ENCODE results near the gene TTLL9. TPM values are rescaled to one million over a fixed set of nuclear protein-coding genes. Genes with fewer than 3 reads are reported as not detected.

TTLL9 gene
- polyA plus RNA-seq, 1 of the 3 experiments (the other 2 are of a cell fraction): 0.23 TPM

- TF ChIP-seq USF2 (IDR thresholded peaks at IDR 0.05; ENCODE audit: borderline replicate concordance, low read depth, low read length): no peak
- no peak for TF ChIP-seq SIN3A (IDR thresholded peaks at IDR 0.05; ENCODE audit: borderline replicate concordance, low read depth, low read length)
- TF ChIP-seq TEAD4 (IDR thresholded peaks at IDR 0.05; ENCODE audit: borderline replicate concordance, insufficient read depth): no peak
- no peak for TF ChIP-seq RAD21 (IDR thresholded peaks at IDR 0.05; ENCODE audit: low read length)
- TF ChIP-seq USF1 (IDR thresholded peaks at IDR 0.05; ENCODE audit: borderline replicate concordance, low read depth): no peak
- no peak for TF ChIP-seq FOSL2 (IDR thresholded peaks at IDR 0.05; ENCODE audit: borderline replicate concordance, low read depth)
- no peak for TF ChIP-seq RXRA (IDR thresholded peaks at IDR 0.05; ENCODE audit: borderline replicate concordance, low read depth)
Measured at GRCh38 chr20:31824554-31825313, 45.7 kb upstream of the TTLL9 start (continued).

- DNase-seq: no peak
- H3K4me2 ChIP-seq: no peak overlapping the region
Measured at GRCh38 chr20:31826074-31826473, 44.4 kb upstream of the TTLL9 start.

GRCh38 chr20:31827059-31827458, 43.4 kb upstream of the TTLL9 start:
- ChIA-PET POLR2A (no interaction called here), CTCF (interaction anchor here (2.4 to 7.6 kb wide), 4 partner anchors 11 to 204 kb away, joined by 8 to 174 read pairs (median 39); partner anchors contain the start of gene FOXS1)
- Histone ChIP-seq H3K27me3 (ENCODE audit: insufficient read depth) (no peaks in the 10 kb centered on the region), H3K9ac (no peak overlapping the region), H3K9me3 (no peaks in the 10 kb centered on the region), H3K9me2 (no peaks in the 10 kb centered on the region), H3K27ac (ENCODE audit: low read depth in 2 of 2, low read length in 1 of 2) (no peak overlapping the region), H3K4me1 (ENCODE audit: control insufficient read depth in 1 of 2, insufficient read depth in 2 of 2, low read depth in 1 of 2, low read length in 1 of 2) (peaks cover 0 to 8% of the 10 kb centered on the region in 2 experiments; a peak in 1 of 4 replicates), H2AFZ (ENCODE audit: low read depth) (no peak overlapping the region), H3F3A (replicated peaks; ENCODE audit: insufficient read depth) (peaks cover 4% of the 10 kb centered on the region), H3K36me3 (replicated peaks in 1 of 2; ENCODE audit: control insufficient read depth in 1 of 2, insufficient read depth in 2 of 2, low read length in 1 of 2) (no peaks in the 10 kb centered on the region), H3K4me2 (no peak overlapping the region), H3K4me3 (ENCODE audit: low read depth in 2 of 2, low read length in 1 of 2) (no peak overlapping the region), H4K20me1 (ENCODE audit: insufficient read depth) (no peaks in the 10 kb centered on the region), H3K79me2 (ENCODE audit: insufficient read depth) (no peaks in the 10 kb centered on the region)
- 66% methylated on average over 2 of the region's 2 CpGs for WGBS (ENCODE audit: low lambda C conversion rate)
- DNase-seq: no peak
- no peak for TF ChIP-seq NRF1 (IDR thresholded peaks at IDR 0.05; ENCODE audit: low read depth, low read length)
- TF ChIP-seq GATA2 (CRISPR knock-in tag; IDR thresholded peaks at IDR 0.05): no peak
- TF ChIP-seq TEAD4 (IDR thresholded peaks at IDR 0.05; ENCODE audit: borderline replicate concordance, insufficient read depth): no peak
- no peak for TF ChIP-seq FOXJ3 (CRISPR knock-in tag; IDR thresholded peaks at IDR 0.05)
- TF ChIP-seq POLR2AphosphoS5 (IDR thresholded peaks at IDR 0.05; ENCODE audit: low read depth, low read length): no peak
- TF ChIP-seq GABPA (IDR thresholded peaks at IDR 0.05; ENCODE audit: low read depth): no peak
- TF ChIP-seq JUND (IDR thresholded peaks at IDR 0.05): no peak
- no peak for TF ChIP-seq CHD2 (IDR thresholded peaks at IDR 0.05; ENCODE audit: low read length, partially characterized antibody)
- no peak for TF ChIP-seq FOXM1 (IDR thresholded peaks at IDR 0.05; ENCODE audit: low read depth)
- no peak for TF ChIP-seq RCOR1 (IDR thresholded peaks at IDR 0.05; ENCODE audit: low read length)
- TF ChIP-seq TCF12 (IDR thresholded peaks at IDR 0.05): no peak
- TF ChIP-seq EP300 (IDR thresholded peaks at IDR 0.05; ENCODE audit: borderline replicate concordance in 1 of 2, low read depth in 1 of 2, low read length in 1 of 2): no peak
- TF ChIP-seq RXRA (IDR thresholded peaks at IDR 0.05; ENCODE audit: borderline replicate concordance, low read depth): no peak
- TF ChIP-seq RAD21 (IDR thresholded peaks at IDR 0.05; ENCODE audit: low read length): no peak
- no peak for TF ChIP-seq SIN3A (IDR thresholded peaks at IDR 0.05; ENCODE audit: borderline replicate concordance, low read depth, low read length)

More at GRCh38 chr20:31826074-31826473, 44.4 kb upstream of the TTLL9 start:
- ChIA-PET POLR2A (no interaction called here), CTCF (interaction anchor here (2.4 to 7.6 kb wide), 3 partner anchors 12 to 26 kb away, joined by 8 to 174 read pairs (median 70); partner anchors contain the start of gene FOXS1)
- Histone ChIP-seq H3K27me3 (ENCODE audit: insufficient read depth) (no peaks in the 10 kb centered on the region), H3K9me2 (no peaks in the 10 kb centered on the region), H4K20me1 (ENCODE audit: insufficient read depth) (no peaks in the 10 kb centered on the region), H3K4me3 (ENCODE audit: low read depth in 2 of 2, low read length in 1 of 2) (no peak overlapping the region), H3F3A (replicated peaks; ENCODE audit: insufficient read depth) (peaks cover 6% of the 10 kb centered on the region), H3K79me2 (ENCODE audit: insufficient read depth) (no peaks in the 10 kb centered on the region), H3K9ac (no peak overlapping the region), H3K9me3 (no peaks in the 10 kb centered on the region), H3K27ac (ENCODE audit: low read depth in 2 of 2, low read length in 1 of 2) (no peak overlapping the region), H3K36me3 (replicated peaks in 1 of 2; ENCODE audit: control insufficient read depth in 1 of 2, insufficient read depth in 2 of 2, low read length in 1 of 2) (no peaks in the 10 kb centered on the region), H2AFZ (ENCODE audit: low read depth) (no peak overlapping the region), H3K4me1 (ENCODE audit: control insufficient read depth in 1 of 2, insufficient read depth in 2 of 2, low read depth in 1 of 2, low read length in 1 of 2) (peaks cover 0 to 8% of the 10 kb centered on the region in 2 experiments; a peak in 1 of 4 replicates)
- 91% methylated on average over 5 of the region's 5 CpGs for WGBS (ENCODE audit: low lambda C conversion rate)
- no peak for TF ChIP-seq RCOR1 (IDR thresholded peaks at IDR 0.05; ENCODE audit: low read length)
- no peak for TF ChIP-seq RAD21 (IDR thresholded peaks at IDR 0.05; ENCODE audit: low read length)
- no peak for TF ChIP-seq MAX (IDR thresholded peaks at IDR 0.05; ENCODE audit: low read depth)
- no peak for TF ChIP-seq FOXJ3 (CRISPR knock-in tag; IDR thresholded peaks at IDR 0.05)
- TF ChIP-seq GATA2 (CRISPR knock-in tag; IDR thresholded peaks at IDR 0.05): no peak
- TF ChIP-seq NFIC (IDR thresholded peaks at IDR 0.05; ENCODE audit: borderline replicate concordance): no peak
- no peak for TF ChIP-seq ELF1 (IDR thresholded peaks at IDR 0.05)
- TF ChIP-seq SMC3 (IDR thresholded peaks at IDR 0.05; ENCODE audit: low read depth, low read length): no peak
- TF ChIP-seq JUND (IDR thresholded peaks at IDR 0.05): no peak

Data from SK-N-SH (cell line).